DOHH2 (cell line): ENCODE results near the gene ESRRB.

Experiments
- EZH2phosphoT487 ChIP-seq: fragments of 200-600 bp; sonication (generic); IDR thresholded peaks from 2 replicates; pipeline ENCODE4 v1.6.1; 2017; ENCODE audit warnings: borderline replicate concordance, mild to moderate bottlenecking, antibody characterized with exemption, low read length, moderate library complexity, mixed read lengths
- TF ChIP-seq, protein P1 (sequence below): fragments of 200-600 bp; sonication (generic); IDR thresholded peaks from one replicate; pipeline ENCODE4 v1.5.1; 2014; ENCODE audit warnings: antibody characterized with exemption, mild to moderate bottlenecking, low read depth, low read length; ENCODE audit not compliant: poor library complexity, severe bottlenecking

DNA sequence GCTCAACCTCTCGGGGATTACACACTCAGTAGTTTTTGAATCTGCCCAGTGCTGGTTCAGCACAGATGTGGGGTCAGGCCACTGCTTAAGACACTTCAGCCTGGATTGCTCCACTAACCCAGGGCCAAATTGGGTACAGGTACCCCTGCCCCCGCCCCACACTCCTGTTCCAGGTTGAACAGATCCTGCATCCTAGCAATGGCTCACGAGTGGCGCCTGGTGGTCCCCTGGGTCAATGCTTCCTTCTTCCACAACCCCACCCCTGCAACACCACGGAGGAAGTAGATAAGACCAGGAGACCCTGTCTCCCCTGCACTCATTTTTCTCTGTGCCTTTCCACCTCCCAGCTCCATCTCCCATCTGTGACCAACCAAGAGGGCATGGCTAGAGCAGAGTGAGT is 108.4 kb downstream of the ESRRB start:
- no peak for TF ChIP-seq EZH2phosphoT487
- TF ChIP-seq, protein P1, sequence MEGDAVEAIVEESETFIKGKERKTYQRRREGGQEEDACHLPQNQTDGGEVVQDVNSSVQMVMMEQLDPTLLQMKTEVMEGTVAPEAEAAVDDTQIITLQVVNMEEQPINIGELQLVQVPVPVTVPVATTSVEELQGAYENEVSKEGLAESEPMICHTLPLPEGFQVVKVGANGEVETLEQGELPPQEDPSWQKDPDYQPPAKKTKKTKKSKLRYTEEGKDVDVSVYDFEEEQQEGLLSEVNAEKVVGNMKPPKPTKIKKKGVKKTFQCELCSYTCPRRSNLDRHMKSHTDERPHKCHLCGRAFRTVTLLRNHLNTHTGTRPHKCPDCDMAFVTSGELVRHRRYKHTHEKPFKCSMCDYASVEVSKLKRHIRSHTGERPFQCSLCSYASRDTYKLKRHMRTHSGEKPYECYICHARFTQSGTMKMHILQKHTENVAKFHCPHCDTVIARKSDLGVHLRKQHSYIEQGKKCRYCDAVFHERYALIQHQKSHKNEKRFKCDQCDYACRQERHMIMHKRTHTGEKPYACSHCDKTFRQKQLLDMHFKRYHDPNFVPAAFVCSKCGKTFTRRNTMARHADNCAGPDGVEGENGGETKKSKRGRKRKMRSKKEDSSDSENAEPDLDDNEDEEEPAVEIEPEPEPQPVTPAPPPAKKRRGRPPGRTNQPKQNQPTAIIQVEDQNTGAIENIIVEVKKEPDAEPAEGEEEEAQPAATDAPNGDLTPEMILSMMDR, result no peak
